GM12878 (cell line): ENCODE results near the gene ASPG. TPM values are rescaled to one million over a fixed set of nuclear protein-coding genes. Genes with fewer than 3 reads are reported as not detected.

Experiments used
- ATAC-seq: fragments of 200-7000 bp; cut with Tn5 transposase; 3 replicates; pipeline ENCODE4 v1.9.1; 2020; ENCODE audit warnings: mild to moderate bottlenecking, moderate library complexity
- BruUV-seq: library from RNA; stranded (reverse); fragments of 400-500 nt; replicated peaks from 2 replicates; lab custom pipeline; 2021; lab: Mats Ljungman, UMichigan
- CTCF ChIA-PET: fragments of 300-600 bp; sonication (Branson Sonifier 250); formaldehyde crosslinking; extraction: SDS; loops from one replicate; lab custom pipeline; 2021; ENCODE audit warnings: inconsistent platforms; lab: Yijun Ruan, JAX
- POLR2A ChIA-PET: fragments of 350-600 bp; formaldehyde crosslinking; extraction: SDS; loops from one replicate; lab custom pipeline; 2021; ENCODE audit warnings: inconsistent platforms; lab: Charles Lee
- RAD21 ChIA-PET: fragments of 300-600 bp; sonication (Branson Sonifier 250); formaldehyde crosslinking; loops from one replicate; lab custom pipeline; 2023; ENCODE audit warnings: antibody characterized with exemption; ENCODE audit not compliant: unreplicated experiment; lab: Charles Lee
- SMC1A ChIA-PET: fragments of 300-600 bp; sonication (Branson Sonifier 250); formaldehyde crosslinking; loops from one replicate; lab custom pipeline; 2023; ENCODE audit not compliant: unreplicated experiment, uncharacterized antibody; lab: Charles Lee
- DNase-seq: peaks from one replicate; pipeline ENCODE4 v3.0.0-alpha.2; 2011; ENCODE audit warnings: low read depth, low spot score
- FAIRE-seq: peaks from 3 replicates; lab custom pipeline; 2011; peaks lifted over from hg19 to GRCh38; lab: Jason Lieb, UNC
- H2AFZ ChIP-seq: 2 replicates; pipeline ENCODE4 v1.6.0; 2011; ENCODE audit warnings: low read depth, low read length, control low read depth; ENCODE audit not compliant: control insufficient read depth
- H3K27ac ChIP-seq: 2 replicates; pipeline ENCODE4 v1.5.1; 2011; ENCODE audit warnings: control low read depth; ENCODE audit not compliant: control insufficient read depth, insufficient read depth
- H3K27me3 ChIP-seq, 2 experiments: replicated peaks in 1 of 2; 2 replicates each; pipeline versions ENCODE4 v1.6.0 to v1.6.1; 2011; ENCODE audit warnings: low read length in 1 of 2; ENCODE audit not compliant: control insufficient read depth in 2 of 2, insufficient read depth in 2 of 2
- H3K36me3 ChIP-seq, 2 experiments: 2 replicates each; pipeline ENCODE4 v1.5.1; 2011; ENCODE audit warnings: low read length in 1 of 2; ENCODE audit not compliant: control insufficient read depth in 2 of 2, insufficient read depth in 2 of 2
- H3K4me1 ChIP-seq: 2 replicates; pipeline ENCODE4 v1.6.1; 2011; ENCODE audit warnings: mild to moderate bottlenecking, low read length, moderate library complexity, mixed read lengths; ENCODE audit not compliant: control insufficient read depth, insufficient read depth
- H3K4me2 ChIP-seq: 2 replicates; pipeline ENCODE4 v1.6.0; 2011; ENCODE audit warnings: control low read depth; ENCODE audit not compliant: control insufficient read depth, insufficient read depth
- H3K4me3 ChIP-seq: fragments of 200-600 bp; sonication (generic); 2 replicates; pipeline ENCODE4 v1.5.1; 2016
- H3K79me2 ChIP-seq: 2 replicates; pipeline ENCODE4 v1.6.0; 2011; ENCODE audit warnings: low read length; ENCODE audit not compliant: control insufficient read depth, insufficient read depth
- H3K9ac ChIP-seq: 2 replicates; pipeline ENCODE4 v1.8.0; 2011; ENCODE audit warnings: low read length, control low read depth, mixed read lengths; ENCODE audit not compliant: control insufficient read depth, insufficient read depth
- H3K9me3 ChIP-seq: replicated peaks from 3 replicates; pipeline ENCODE4 v1.5.1; 2011; ENCODE audit warnings: mild to moderate bottlenecking, low read length; ENCODE audit not compliant: control insufficient read depth, insufficient read depth
- H4K20me1 ChIP-seq: 2 replicates; pipeline ENCODE4 v1.6.0; 2011; ENCODE audit not compliant: control insufficient read depth, insufficient read depth
- CTCF ChIP-seq, 3 experiments: IDR thresholded peaks in 2 of 3; conservative IDR thresholded peaks in 1 of 3; 2 replicates each; pipeline ENCODE4 v1.5.1; 2011; ENCODE audit warnings: low read depth in 3 of 3, low read length in 3 of 3, mild to moderate bottlenecking in 3 of 3, control low read depth in 2 of 3, moderate library complexity in 2 of 3, inconsistent platforms in 1 of 3, mixed read lengths in 1 of 3; ENCODE audit not compliant: control insufficient read depth in 2 of 3, insufficient read depth in 1 of 3; ENCODE audit errors: extremely low read depth in 1 of 3
- CUX1 ChIP-seq: IDR thresholded peaks from 2 replicates; pipeline ENCODE4 v1.6.1; 2012; ENCODE audit warnings: improper control_type of control experiment, low read depth, low read length; ENCODE audit not compliant: insufficient replicate concordance
- KDM1A ChIP-seq: fragments of 200-600 bp; sonication (generic); IDR thresholded peaks from 2 replicates; pipeline ENCODE4 v1.6.1; 2016; ENCODE audit warnings: borderline replicate concordance
- MEF2A ChIP-seq: IDR thresholded peaks from 2 replicates; pipeline ENCODE4 v1.6.1; 2011; ENCODE audit warnings: low read depth, mild to moderate bottlenecking, low read length, moderate library complexity; ENCODE audit not compliant: insufficient read depth
- MYB ChIP-seq: fragments of 150-350 bp; IDR thresholded peaks from 2 replicates; pipeline ENCODE4 v1.6.1; 2014; ENCODE audit warnings: mild to moderate bottlenecking, low read depth, low read length, borderline replicate concordance
- RB1 ChIP-seq: fragments of 450-650 bp; formaldehyde crosslinking; IDR thresholded peaks from 2 replicates; pipeline ENCODE4 v1.6.1; 2017; ENCODE audit warnings: mild to moderate bottlenecking, borderline replicate concordance
- SREBF2 ChIP-seq: IDR thresholded peaks from 2 replicates; pipeline ENCODE4 v1.6.1; 2012; ENCODE audit warnings: mild to moderate bottlenecking, low read length
- STAT3 ChIP-seq: IDR thresholded peaks from 2 replicates; pipeline ENCODE4 v1.6.1; 2011; ENCODE audit warnings: low read depth, low read length, improper control_type of control experiment
- SUPT20H ChIP-seq: IDR thresholded peaks from 2 replicates; pipeline ENCODE4 v1.6.1; 2011; ENCODE audit warnings: low read depth, mild to moderate bottlenecking, low read length, moderate library complexity, borderline replicate concordance; ENCODE audit not compliant: control insufficient read depth
- ZNF217 ChIP-seq: fragments of 450-650 bp; IDR thresholded peaks from 2 replicates; pipeline ENCODE4 v1.6.1; 2017; ENCODE audit warnings: antibody characterized with exemption, mild to moderate bottlenecking
- ZZZ3 ChIP-seq: IDR thresholded peaks from 2 replicates; pipeline ENCODE4 v1.6.1; 2011; ENCODE audit warnings: low read depth; ENCODE audit not compliant: control insufficient read depth, insufficient read length
- WGBS: methylation state at CpG from one replicate; pipeline ENCODE4 v1.1.6; 2016; ENCODE audit warnings: low lambda C conversion rate; ENCODE audit not compliant: insufficient replicate concordance, insufficient coverage; ENCODE audit errors: missing lambda C conversion rate; 5-methylcytosine and 5-hydroxymethylcytosine counted together
- in situ Hi-C: fragments of 300-500 bp; cut with MboI; formaldehyde crosslinking; loops from 9 replicates; pipeline ENCODE4 v1.14.3; 2018; ENCODE audit warnings: mixed read lengths
- intact Hi-C: fragments of 100-400 bp; cut with micrococcal nuclease; formaldehyde crosslinking; loops from one replicate; pipeline ENCODE4 v1.14.2; 2022; ENCODE audit not compliant: unreplicated experiment
- polyA plus RNA-seq, 11 experiments: library from polyadenylated mRNA; depleted of rRNA in 4 of 11; unstranded in 6 of 11; stranded (reverse) in 5 of 11; fragments of >200 nt; fragmentation: Nextera tagmentation in 4 of 11; fragmentation: Illumina TruSeq in 1 of 11; extraction: Ambion mirVana in 4 of 11; extraction: Trizol in 1 of 11; gene quantifications; 1 replicate in 1 of 11; 2 replicates in 10 of 11; pipeline versions ENCODE4 v1.2.1 to v1.2.3, GENCODE V29; 2011 to 2016; ENCODE audit warnings: inconsistent platforms in 2 of 11, missing spikeins in 2 of 11, low read depth in 1 of 11
- total RNA-seq, 4 experiments: library from RNA; depleted of rRNA in 3 of 4; stranded (reverse); fragments of >200 nt in 3 of 4; fragmentation: Illumina TruSeq in 1 of 4; extraction: Trizol in 1 of 4; gene quantifications; 2 replicates each; pipeline versions ENCODE4 v1.2.1 to v1.2.3, GENCODE V29; 2013 to 2021

The ASPG gene
- total and polyA plus RNA-seq, 10 of the 15 experiments (the other 5 are each of a cell fraction or from before 2014, with no cell fraction given), result not detected

- no peak overlapping the region for H3K9ac ChIP-seq
- no peaks in the 10 kb centered on the region for H3K4me1 ChIP-seq
- no peak for FAIRE-seq
- no peak for ATAC-seq
- 17% methylated on average over 5 of the region's 5 CpGs for WGBS
- intact Hi-C loops (no loop called here), in situ Hi-C loops (no loop called here)
- ChIA-PET RAD21 (no interaction called here), SMC1A (no interaction called here), CTCF (no interaction called here), POLR2A (no interaction called here)
- DNase-seq, result no peak
- H3K36me3 ChIP-seq, result no peaks in the 10 kb centered on the region
- no peak overlapping the region for H3K4me2 ChIP-seq
- BruUV-seq, result no TSS peak
- no peak overlapping the region for H2AFZ ChIP-seq
- H3K4me3 ChIP-seq, result no peak overlapping the region
- no peaks in the 10 kb centered on the region for H4K20me1 ChIP-seq
- H3K27ac ChIP-seq, result no peak overlapping the region
- no peaks in the 10 kb centered on the region; a peak in 1 of 4 replicates for H3K27me3 ChIP-seq
- H3K9me3 ChIP-seq, result no peaks in the 10 kb centered on the region
- no peaks in the 10 kb centered on the region for H3K79me2 ChIP-seq
- TF ChIP-seq KDM1A (no peak), SREBF2 (no peak), RB1 (no peak)
Measured at GRCh38 chr14:104120281-104120741, 34.8 kb downstream of the ASPG start.

- intact Hi-C loops (no loop called here), in situ Hi-C loops (no loop called here)
- CTCF ChIA-PET, result interaction anchor here (1.0 kb wide), 1 partner anchor 43 kb away, joined by 4 read pairs; no protein-coding TSS in a partner anchor
- RAD21 ChIA-PET, result no interaction called here
- ATAC-seq (no peak), FAIRE-seq (no peak), DNase-seq (no peak)
- Histone ChIP-seq H3K4me3 (no peak overlapping the region), H4K20me1 (no peaks in the 10 kb centered on the region), H3K79me2 (no peaks in the 10 kb centered on the region), H2AFZ (no peak overlapping the region), H3K9me3 (no peaks in the 10 kb centered on the region), H3K9ac (no peak overlapping the region), H3K4me2 (no peak overlapping the region), H3K27me3 (no peaks in the 10 kb centered on the region; a peak in 1 of 4 replicates), H3K27ac (no peak overlapping the region), H3K36me3 (no peaks in the 10 kb centered on the region), H3K4me1 (no peaks in the 10 kb centered on the region)
- 13% methylated on average over 5 of the region's 5 CpGs for WGBS
- no TSS peak for BruUV-seq
- SMC1A ChIA-PET, result no interaction called here
- POLR2A ChIA-PET, result no interaction called here
- no peak for TF ChIP-seq STAT3
- TF ChIP-seq CTCF (IDR thresholded peaks at IDR 0.05 in 2 of 3, conservative IDR thresholded peaks at IDR 0.05 in 1 of 3; ENCODE audit: control insufficient read depth in 2 of 3, extremely low read depth in 1 of 3, insufficient read depth in 1 of 3, low read depth in 3 of 3, low read length in 3 of 3), result no peak
- no peak for TF ChIP-seq ZNF217
- TF ChIP-seq SUPT20H, result no peak
- TF ChIP-seq MEF2A, result no peak
- TF ChIP-seq CUX1, result no peak
- no peak for TF ChIP-seq ZZZ3
- no peak for TF ChIP-seq MYB
Measured at GRCh38 chr14:104121142-104121541, 35.6 kb downstream of the ASPG start.
